NCI-H1105 (cell line): ENCODE measurements around the gene XPO5.
"Not testable (repeated sequence)": the region's sequence is repeated elsewhere in the genome, so short reads cannot be mapped to it uniquely, and the experiment has no call there.

ENCODE experiments used
- DNase-seq: peaks from one replicate; lab custom pipeline; 2025; lab: John Stamatoyannopoulos, UW

The XPO5 gene

DNA sequence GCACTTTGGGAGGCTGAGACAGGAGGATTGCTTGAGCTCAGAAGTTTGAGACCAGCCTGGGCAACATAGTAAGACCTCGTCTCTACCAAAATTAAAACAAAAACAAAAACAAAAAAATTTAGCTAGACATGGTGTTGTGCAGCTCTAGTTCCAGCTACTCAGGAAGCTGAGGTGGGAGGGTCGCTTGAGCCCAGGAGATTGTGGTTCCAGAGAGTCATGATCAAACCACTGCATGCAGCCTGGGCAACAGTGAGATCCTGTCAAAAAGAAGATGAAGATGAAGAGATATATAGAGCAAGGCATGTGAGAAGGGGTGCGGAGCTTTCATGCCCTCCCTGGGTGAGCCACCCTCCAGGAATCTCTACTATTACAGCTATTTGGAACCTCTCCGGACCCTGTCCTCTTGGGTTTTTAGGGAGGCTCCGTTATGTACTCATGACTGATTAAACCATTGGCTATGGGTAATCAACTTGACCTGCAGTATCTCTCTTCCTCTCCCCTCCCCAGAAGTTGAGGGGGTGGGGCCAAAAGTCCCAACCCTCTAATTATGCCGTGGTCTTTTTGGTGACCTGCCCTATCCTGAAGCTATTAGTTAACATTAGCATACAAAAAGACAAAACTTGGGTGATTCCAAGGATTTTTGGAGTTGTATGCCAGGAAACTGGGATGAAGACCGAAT, 9.2 kb upstream of the XPO5 start:
- no peak for DNase-seq

DNA sequence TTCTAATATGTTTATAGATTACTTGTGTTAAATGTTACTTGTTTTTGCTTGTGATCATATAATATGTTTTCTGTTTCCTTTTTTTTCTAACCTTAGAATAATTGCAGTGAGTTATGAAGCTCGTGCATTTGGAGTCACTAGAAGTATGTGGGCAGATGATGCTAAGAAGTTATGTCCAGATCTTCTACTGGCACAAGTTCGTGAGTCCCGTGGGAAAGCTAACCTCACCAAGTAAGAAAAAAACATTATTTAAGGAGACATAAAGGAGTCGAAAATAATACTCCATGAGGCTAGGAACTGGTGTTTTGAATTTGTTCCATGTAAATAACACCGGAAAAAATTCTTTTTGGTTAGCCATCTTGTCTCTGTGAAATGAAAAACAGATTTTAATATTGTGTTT, 7.1 kb upstream of the XPO5 start:
- no peak for DNase-seq

DNA sequence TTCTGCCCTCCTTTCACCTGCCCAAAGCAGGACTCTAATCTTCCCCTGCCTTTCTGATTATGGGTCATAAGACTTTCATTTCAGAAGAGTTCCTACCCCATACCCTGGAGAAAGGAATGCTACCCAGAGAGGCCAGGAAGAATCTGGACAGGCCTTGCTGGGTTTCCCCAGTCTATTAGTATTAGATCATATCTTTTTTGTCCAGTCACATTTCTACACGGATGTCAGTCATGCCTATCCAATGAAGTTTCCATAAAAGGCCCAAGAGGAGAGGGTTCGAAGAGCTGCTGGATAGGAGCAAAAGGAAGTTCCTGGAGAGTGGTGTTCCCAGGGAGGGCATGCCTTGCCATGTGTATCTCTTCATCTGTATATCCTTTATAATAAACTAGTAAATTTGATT, 3.3 kb upstream of the XPO5 start:
- no peak for DNase-seq

DNA sequence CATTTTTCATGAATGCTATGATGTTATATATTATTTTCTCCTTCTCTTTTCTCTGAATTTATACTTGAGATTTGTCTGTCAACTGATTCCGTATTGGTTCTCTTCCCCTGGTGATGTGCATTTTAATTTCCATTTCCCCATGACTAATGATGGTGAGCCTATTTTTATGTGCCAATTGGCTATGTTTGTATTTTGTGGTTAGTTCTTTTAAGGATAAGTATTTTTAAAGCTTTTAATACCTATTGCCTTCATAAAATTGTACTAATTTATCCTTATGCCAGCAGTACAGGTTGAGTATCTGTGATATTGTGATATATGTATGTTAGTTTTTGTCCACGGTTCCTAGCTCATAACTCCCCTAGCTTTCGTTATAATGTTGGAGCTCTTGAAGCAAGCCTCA, 2.9 kb upstream of the XPO5 start:
- no peak for DNase-seq

DNA sequence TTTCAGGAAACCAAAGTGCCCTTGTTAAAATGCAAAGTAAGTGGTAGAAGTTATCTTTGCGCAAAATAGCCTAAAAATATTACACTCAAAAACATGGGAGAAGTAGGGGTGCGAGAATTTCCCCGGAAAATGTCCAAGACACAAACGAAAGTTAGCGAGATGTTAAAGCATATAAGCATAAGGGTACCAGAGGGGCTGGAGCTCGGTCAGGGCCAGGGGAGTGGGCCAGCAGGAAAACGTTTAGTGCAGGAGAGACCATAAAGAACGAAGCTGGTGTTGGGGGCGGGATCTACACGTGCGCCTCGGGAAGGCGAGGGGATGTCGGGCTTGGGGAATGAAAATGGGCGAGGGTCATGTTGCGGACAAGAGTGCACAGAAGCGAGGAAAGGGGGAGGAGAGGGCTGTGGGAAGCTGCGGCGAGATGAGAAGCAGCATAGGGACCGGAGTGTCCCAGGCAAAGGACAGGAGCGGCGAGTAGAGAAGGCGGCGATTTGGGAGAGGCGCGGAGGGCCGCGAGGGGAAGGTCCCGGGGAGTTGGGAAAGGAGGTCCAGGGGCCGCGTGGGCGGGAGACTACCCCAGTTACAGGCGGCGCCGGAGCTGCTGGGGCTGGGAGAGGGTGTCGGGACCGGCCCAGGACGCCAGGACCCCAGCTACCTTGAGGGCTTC, 600 bp downstream of the XPO5 start:
- DNase-seq = peak; percentile 36

DNA sequence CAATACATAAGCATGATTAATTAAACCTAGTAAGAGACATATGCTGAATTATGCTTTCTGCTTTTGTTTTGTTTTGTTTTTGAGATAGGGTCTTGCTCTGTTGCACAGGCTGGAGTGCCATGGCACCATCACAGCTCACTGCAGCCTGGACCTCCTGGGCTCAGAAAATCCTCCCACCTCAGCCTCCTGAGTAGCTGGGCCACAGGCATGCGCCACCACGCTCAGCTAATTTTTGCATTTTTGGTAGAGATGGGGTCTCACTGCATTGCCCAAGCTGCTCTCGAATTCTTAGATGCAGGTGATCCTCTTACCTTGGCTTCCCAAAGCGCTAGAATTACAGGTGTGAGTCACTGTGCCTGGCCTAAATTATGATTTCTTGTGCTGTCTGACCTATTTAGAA, 3.8 kb downstream of the XPO5 start:
- DNase-seq = no peak

DNA sequence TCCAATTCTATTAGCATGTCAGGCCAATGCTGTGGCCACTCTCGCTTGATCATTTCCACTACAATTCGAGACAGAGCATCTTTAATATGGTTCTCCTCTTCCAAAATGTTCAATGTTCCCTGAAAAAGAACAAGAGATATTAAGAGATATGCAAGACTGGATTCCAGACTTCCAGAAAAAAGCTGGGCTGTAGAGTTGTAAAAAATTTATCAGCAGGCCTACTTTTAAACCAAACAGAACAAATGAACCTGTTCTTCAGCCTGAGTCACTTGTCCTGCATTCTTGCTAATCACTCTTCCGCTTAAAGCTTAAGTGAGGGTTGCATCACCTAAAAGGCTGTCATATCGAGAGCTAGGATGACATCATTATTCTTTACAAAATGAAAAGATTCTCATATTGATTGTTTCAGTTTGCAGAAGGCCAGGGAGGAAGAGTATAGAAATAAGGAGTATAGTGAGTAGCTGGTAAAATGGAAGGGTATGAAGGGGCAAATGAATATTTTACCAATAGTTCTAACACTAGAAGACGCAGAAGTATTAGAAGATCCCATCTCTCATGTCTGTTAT, 4.9 kb downstream of the XPO5 start:
- no peak for DNase-seq

DNA sequence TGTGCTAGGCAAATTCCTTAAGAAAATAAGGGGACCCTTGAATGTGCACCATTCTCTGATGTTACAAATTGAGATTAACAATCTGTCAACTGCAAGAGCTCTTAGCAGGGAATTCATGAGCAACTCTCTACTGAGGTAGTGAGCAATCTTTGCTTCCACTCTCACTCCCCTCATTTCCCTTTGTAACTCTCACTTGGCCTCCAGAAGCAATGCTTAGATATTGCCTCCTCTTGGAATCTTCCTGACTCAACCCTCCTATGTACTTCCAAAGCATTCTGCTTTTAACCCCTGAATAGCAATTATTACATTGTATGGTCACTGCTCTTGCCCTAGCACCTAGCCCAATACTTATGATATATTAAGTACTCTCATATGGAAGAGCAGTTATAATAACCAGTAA, 16.5 kb downstream of the XPO5 start:
- DNase-seq = no peak

DNA sequence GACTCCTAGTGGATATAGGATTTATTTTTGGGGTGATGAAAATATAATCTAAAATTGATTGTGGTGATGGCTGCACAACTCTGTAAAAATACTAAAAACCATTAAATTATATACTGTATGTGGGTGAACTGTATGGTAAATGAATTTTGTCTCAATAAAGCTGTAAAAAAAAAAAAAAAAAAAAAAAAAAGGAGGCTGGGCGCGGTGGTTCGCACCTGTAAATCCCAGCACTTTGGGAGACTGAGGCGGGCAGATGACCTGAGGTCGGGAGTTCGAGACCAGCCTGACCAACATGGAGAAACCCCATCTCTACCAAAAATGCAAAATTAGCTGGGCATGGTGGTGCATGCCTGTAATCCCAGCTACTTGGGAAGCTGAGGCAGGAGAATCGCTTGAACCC, 18.2 kb downstream of the XPO5 start:
- DNase-seq = not testable (repeated sequence)

DNA sequence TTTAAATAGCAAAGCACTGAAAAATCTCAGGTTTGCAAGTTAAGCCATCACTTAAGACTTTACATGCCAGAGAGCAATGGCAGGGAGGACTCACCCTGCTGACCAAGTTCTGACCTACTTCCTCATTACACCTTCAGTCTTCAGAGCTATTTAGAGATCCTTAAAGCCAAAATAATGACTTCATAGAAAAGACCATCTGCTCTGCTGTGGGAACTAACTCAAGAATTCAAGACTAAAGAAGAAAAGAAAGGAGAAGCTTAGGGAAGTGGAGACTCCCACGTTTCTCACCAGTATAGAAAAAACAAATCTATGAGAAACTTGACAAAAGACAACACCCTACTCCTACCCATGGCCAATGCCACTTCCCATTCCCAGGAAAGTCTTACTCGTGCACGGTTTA, 28.6 kb downstream of the XPO5 start:
- no peak for DNase-seq

DNA sequence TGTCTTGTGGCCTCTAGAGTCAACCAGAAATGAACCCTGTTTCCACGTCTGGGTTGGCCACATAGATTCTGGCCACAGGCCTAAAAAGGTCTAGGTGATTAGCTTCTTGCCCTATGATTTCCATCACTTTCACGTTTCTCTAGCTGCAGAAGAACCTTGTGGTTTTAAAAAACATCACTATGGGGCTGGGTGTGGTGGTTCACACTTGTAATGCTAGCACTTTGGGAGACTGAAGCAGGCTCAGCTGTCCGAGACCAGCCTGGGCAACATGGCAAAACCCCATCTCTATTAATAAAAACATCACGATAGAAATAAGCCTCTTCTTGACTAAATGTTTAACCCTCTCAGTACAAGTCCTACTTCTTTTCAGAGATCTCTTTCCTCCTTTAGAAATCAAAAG, 31.4 kb downstream of the XPO5 start:
- DNase-seq = no peak

DNA sequence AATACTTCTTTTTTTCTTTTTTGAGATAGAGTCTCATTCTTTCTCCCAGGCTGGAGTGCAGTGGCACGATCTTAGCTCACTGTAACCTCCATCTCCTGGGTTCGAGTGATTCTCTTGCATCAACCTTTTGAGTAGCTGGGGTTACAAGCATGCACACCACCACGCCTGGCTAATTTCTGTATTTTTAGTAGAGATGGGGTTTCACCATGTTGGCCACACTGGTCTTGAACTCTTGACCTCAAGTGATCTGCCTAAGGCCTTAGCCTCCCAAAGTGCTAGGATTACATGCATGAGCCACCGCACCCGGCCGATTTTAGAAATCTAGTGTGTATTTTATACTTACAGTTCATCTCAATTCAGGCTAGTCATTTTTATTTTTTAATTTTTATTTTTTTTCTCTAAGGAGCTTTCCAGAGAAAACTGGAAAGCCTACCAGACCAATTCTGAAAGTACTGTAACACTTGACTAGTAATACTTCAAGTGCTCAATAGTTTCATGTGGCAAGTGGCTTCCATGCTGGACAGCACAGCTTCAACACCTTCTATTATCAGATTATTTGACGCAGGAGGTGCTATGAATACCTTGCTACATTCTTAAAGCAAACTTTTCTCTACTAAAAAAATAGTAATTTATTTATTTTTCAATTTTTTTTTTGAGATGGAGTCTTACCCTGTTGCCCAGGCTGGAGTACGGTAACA, 33.9 kb downstream of the XPO5 start:
- DNase-seq = no peak

DNA sequence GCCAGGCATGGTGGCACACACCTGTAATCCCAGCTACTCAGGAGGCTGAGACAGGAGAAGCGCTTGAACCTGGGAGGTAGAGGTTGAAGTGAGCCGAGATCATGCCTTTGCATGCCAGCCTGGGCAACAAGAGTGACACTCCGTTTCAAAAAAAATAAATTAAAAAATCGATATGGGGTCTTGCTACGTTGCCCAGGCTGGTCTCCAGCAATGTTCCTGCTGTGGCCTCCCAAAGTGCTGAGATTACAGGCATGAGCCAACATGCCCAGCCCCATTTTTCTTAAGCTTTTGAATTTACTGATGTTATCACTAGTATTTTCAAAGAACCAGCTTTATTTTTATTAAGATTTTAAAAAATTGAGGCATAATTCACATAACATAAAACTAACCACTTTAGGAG, 35.3 kb downstream of the XPO5 start:
- DNase-seq = no peak

DNA sequence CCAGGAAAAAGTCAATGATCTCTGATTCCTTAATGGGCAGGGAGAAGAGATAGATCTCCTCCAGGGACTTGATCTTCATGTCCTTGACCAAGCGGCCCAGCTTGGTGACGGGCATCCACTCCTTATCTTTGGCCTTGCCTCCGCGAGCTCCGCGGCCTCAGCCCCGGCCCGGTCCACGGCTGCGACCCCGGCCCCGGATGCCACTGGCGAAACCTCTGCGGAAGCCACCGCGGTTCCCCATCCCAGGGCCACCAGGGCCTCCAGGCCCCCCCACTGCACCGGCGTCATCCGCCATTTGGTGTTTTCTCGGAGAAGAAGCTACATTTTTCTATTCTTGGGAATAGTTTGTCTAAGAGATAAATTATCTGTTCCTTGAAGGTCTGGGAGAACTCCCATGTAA, 36.4 kb downstream of the XPO5 start:
- not testable (repeated sequence) for DNase-seq

DNA sequence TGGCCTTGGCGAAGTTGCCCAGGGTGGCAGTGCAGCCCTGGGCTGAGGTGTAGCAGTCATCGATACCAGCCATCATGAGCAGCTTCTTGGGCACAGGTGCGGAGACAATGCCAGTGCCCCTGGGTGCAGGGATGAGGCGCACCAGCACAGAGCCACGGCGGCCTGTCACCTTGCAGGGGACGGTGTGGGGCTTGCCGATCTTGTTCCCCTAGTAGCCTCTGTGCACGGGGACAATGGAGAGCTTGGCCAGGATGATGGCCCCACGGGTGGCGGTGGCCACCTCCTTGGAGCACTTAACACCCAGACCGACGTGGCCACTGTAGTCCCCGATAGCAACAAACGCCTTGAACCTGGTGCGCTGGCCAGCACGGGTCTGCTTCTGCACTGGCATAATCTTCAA, 36.9 kb downstream of the XPO5 start:
- DNase-seq = not testable (repeated sequence)

DNA sequence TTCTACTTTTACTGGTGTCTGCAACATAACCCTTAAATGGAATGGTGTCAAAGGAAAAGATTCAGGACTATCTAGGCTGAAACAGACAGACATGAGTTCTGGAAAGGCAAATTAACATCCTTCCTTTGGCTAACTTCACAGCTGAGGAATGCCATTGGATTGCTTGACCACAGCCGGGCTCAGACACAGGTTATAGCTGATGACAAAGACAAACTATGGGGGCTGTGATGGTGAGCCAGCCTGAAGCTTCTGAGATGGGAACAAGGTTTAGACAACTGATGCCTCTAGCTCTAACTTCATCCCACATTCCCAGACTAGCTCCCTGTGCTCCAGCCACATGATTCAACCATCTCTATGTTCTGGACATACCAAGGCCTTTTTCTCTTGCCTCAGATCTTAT, 43.6 kb downstream of the XPO5 start:
- DNase-seq = no peak

DNA sequence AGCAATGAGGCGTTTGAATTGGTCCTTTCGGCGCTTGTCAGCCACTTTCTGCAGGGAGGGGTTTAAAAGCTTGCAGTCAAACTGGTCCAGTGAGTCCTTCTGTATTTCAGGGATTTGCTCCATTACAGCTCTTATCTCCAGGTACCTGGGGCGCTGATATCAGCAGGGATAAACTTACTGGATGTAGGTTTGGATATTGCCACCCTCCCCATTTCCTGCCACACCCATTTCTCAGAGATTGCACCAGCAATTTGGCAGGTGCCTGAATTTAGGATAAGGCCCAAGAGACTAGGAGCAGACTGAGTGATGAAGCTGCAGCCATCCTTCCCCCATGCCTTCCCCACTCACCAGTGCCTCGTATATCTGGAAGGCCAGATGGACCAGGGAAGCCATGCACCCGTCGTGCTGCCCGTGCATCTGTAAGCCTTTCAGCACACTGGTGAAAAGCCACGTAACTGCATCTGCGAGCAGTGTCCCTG, 51.3 kb downstream of the XPO5 start:
- no peak for DNase-seq

DNA sequence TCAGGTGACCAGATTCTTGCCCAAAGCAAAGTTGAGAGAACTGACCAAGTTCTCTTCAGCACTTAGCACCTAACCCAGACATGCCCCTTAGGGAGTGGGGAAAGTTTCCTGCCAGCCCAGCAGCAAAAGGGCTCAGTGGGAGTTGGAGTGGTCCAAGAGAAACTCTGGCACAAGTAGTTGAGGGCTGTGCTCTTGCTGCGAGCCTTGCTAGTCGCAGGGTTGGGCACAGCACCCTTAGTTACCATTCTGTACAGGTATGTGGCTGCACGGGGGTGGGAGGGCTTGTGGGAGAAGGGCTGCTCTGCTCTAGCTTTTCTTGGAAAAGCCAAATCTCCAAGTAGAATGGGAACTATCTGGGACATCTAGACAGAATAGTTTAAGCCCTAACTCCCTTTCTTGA, 52.6 kb downstream of the XPO5 start:
- no peak for DNase-seq

DNA sequence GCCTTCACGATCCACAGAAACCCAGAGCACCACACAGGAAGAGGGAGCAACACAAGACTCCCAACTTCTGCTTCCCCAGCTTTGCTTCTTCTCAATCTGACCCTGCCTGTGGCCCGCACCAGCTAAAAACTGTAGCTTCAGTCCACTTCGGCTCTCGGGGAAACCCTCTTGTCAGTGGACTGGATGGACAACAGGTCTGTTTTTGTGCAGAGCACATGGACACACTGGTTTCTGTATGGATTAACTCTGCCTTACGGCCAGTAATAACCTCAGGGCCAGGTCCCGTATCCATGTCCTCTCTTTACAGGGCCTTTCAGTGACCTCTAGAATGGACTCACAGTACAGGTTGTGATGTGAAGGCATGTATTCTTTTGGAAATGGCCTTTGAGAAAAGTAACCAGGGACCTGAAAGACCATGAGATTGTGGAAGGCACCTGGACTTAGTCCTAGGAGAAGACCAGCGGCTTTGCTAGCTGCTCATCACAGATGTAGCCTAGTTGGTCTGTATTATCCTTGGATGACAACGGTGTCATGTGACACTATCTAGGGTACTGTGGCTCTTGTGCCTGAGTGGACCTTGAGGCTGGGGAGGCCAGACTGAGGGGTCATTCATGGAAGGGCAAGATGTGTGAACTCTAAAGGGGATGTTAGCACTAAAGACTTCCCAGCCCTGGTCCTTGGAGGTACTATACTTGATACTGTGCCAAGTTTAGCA, 53.1 kb downstream of the XPO5 start:
- DNase-seq = no peak

DNA sequence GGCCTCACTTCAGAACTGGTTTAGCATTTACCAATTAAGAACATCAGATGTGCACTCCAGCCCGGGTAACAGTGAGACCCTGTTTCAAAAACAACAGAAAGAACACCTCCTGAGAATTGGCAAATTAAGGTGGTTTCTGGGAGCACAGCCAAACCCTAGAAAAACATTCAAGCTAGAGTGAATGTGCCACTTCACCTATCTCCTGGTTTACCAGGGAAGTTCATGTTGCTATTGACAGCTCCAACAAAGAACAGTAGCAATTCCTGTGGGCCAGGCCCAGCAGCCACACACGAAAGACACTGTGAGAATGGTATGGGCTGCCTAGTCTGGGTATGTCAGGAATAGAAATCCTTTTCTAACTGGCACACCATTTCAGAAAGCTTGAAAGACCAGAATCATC, 54.0 kb downstream of the XPO5 start:
- DNase-seq = peak; percentile 9

DNA sequence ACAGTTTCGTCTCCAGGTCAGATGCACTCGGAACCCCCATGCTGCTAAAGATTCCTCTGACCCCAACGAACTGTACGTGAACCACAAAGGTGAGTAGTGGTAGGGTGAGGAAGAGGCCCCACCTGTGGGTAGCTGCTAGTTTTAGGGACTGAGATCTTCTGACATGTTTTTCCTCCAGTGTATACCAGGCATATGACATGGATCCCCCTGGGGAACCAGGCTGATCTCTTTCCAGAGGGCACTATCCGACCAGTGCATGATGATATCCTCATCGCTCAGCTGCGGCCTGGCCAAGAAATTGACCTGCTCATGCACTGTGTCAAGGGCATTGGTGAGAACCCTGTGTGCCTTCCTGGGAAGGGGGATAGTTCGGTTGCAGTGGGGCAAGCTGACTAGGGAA, 55.7 kb downstream of the XPO5 start:
- DNase-seq = no peak
